Measurements from ENCODE around the gene SYT1. TPM values are rescaled to one million over a fixed set of nuclear protein-coding genes. Genes with fewer than 3 reads are reported as not detected.

SYT1 gene
- total RNA-seq, 1 donor from 2014 or later = 0.37 TPM

GRCh38 chr12:79453820-79454219 is 589.2 kb downstream of the SYT1 start:
- Mint-ChIP-seq H3K9me3 (ENCODE audit: low read depth) (no peaks in the 10 kb centered on the region), H3K27me3 (ENCODE audit: low read depth) (no peaks in the 10 kb centered on the region), H3K4me3 (ENCODE audit: unreplicated experiment) (no peak overlapping the region), H3K4me1 (ENCODE audit: low read depth) (peaks cover 40% of the 10 kb centered on the region), H3K36me3 (ENCODE audit: low read depth) (no peaks in the 10 kb centered on the region), H3K27ac (ENCODE audit: unreplicated experiment) (peak overlapping the region; percentile 88)
- DNase-seq (ENCODE audit: low spot score) = no peak
- TF ChIP-seq CTCF (IDR thresholded peaks at IDR 0.05) = no peak

- Mint-ChIP-seq H3K4me1 (ENCODE audit: low read depth) (peaks cover 40% of the 10 kb centered on the region), H3K9me3 (ENCODE audit: low read depth) (no peaks in the 10 kb centered on the region), H3K27me3 (ENCODE audit: low read depth) (no peaks in the 10 kb centered on the region), H3K27ac (ENCODE audit: unreplicated experiment) (peak overlapping the region; percentile 88), H3K4me3 (ENCODE audit: unreplicated experiment) (peak overlapping the region; percentile 5), H3K36me3 (ENCODE audit: low read depth) (no peaks in the 10 kb centered on the region)
- DNase-seq (ENCODE audit: low spot score) = no peak
- TF ChIP-seq CTCF (IDR thresholded peaks at IDR 0.05) = no peak
Measured at GRCh38 chr12:79454338-79454843, 589.8 kb downstream of the SYT1 start.

GRCh38 chr12:79455286-79455685 is 590.7 kb downstream of the SYT1 start:
- DNase-seq (ENCODE audit: low spot score) = no peak
- no peaks in the 10 kb centered on the region for H3K27me3 Mint-ChIP-seq (ENCODE audit: low read depth)
- peaks cover 40% of the 10 kb centered on the region for H3K4me1 Mint-ChIP-seq (ENCODE audit: low read depth)
- no peak for TF ChIP-seq CTCF (IDR thresholded peaks at IDR 0.05)
- H3K36me3 Mint-ChIP-seq (ENCODE audit: low read depth) = no peaks in the 10 kb centered on the region
- H3K9me3 Mint-ChIP-seq (ENCODE audit: low read depth) = no peaks in the 10 kb centered on the region
- no peak overlapping the region for H3K4me3 Mint-ChIP-seq (ENCODE audit: unreplicated experiment)
- H3K27ac Mint-ChIP-seq (ENCODE audit: unreplicated experiment) = no peak overlapping the region

- Mint-ChIP-seq H3K4me3 (ENCODE audit: unreplicated experiment) (no peak overlapping the region), H3K9me3 (ENCODE audit: low read depth) (peaks cover 4% of the 10 kb centered on the region), H3K36me3 (ENCODE audit: low read depth) (no peaks in the 10 kb centered on the region), H3K4me1 (ENCODE audit: low read depth) (no peaks in the 10 kb centered on the region), H3K27ac (ENCODE audit: unreplicated experiment) (no peak overlapping the region), H3K27me3 (ENCODE audit: low read depth) (no peaks in the 10 kb centered on the region)
- TF ChIP-seq CTCF (IDR thresholded peaks at IDR 0.05) = no peak
- no peak for DNase-seq (ENCODE audit: low spot score)
Measured at GRCh38 chr12:79482323-79482722, 617.7 kb downstream of the SYT1 start.

- Mint-ChIP-seq H3K4me1 (ENCODE audit: low read depth) (no peaks in the 10 kb centered on the region), H3K4me3 (ENCODE audit: unreplicated experiment) (no peak overlapping the region), H3K36me3 (ENCODE audit: low read depth) (no peaks in the 10 kb centered on the region), H3K27ac (ENCODE audit: unreplicated experiment) (no peak overlapping the region), H3K27me3 (ENCODE audit: low read depth) (no peaks in the 10 kb centered on the region), H3K9me3 (ENCODE audit: low read depth) (peaks cover 4% of the 10 kb centered on the region)
- TF ChIP-seq CTCF (IDR thresholded peaks at IDR 0.05) = no peak
- DNase-seq (ENCODE audit: low spot score) = no peak
Measured at GRCh38 chr12:79482921-79483320, 618.3 kb downstream of the SYT1 start.
